Activated CD8-positive, alpha-beta memory T cell treated with anti-CD3 and anti-CD28 coated beads, Interleukin-2, amount 50 U/mL, for 24 hours (primary cell): Measurements from ENCODE around the gene NF1.
"Not testable (repeated sequence)": the region's sequence is repeated elsewhere in the genome, so short reads cannot be mapped to it uniquely, and the experiment has no call there.

ENCODE experiments used
- DNase-seq: peaks from one replicate; pipeline ENCODE4 v3.0.0-alpha.2; 2020; ENCODE audit errors: extremely low read depth

Gene NF1

GRCh38 chr17:31295489-31295871, 200.7 kb downstream of the NF1 start:
- no peak for DNase-seq

GRCh38 chr17:31296142-31296541, 201.4 kb downstream of the NF1 start:
- DNase-seq, result no peak

GRCh38 chr17:31297090-31297489, 202.3 kb downstream of the NF1 start, which contains the start of gene OMG:
Gene OMG (minus strand): TSS chr17:31297239. CDS start chr17:31296331, 908 bp downstream.
- no peak for DNase-seq

GRCh38 chr17:31299624-31300023, 204.8 kb downstream of the NF1 start:
- DNase-seq, result no peak

GRCh38 chr17:31307640-31308039, 212.9 kb downstream of the NF1 start:
- DNase-seq, result no peak

GRCh38 chr17:31308372-31309334, 213.9 kb downstream of the NF1 start:
- no peak for DNase-seq

GRCh38 chr17:31309556-31309955, 214.8 kb downstream of the NF1 start:
- DNase-seq, result no peak

GRCh38 chr17:31310260-31310659, 215.5 kb downstream of the NF1 start:
- DNase-seq, result no peak

- DNase-seq, result no peak
These were observed 216.1 kb downstream of the NF1 start for GRCh38 chr17:31310886-31311285.

- DNase-seq, result no peak
These were observed 216.7 kb downstream of the NF1 start for GRCh38 chr17:31311526-31311925.

- not testable (repeated sequence) for DNase-seq
These were observed 217.4 kb downstream of the NF1 start for GRCh38 chr17:31312223-31312622.

GRCh38 chr17:31313982-31314781, 219.4 kb downstream of the NF1 start, which contains the start of gene EVI2B:
Gene EVI2B (minus strand): TSS chr17:31314054. CDS start chr17:31305609, 8,445 bp downstream.
- DNase-seq, result no peak

GRCh38 chr17:31314782-31315100, 220.0 kb downstream of the NF1 start:
- no peak for DNase-seq

- no peak for DNase-seq
These were observed 223.6 kb downstream of the NF1 start for GRCh38 chr17:31318298-31318801.

GRCh38 chr17:31318851-31319661, 224.3 kb downstream of the NF1 start:
- DNase-seq, result no peak

GRCh38 chr17:31320241-31320640, 225.5 kb downstream of the NF1 start:
- no peak for DNase-seq

GRCh38 chr17:31320791-31321190, 226.0 kb downstream of the NF1 start:
- DNase-seq, result no peak

GRCh38 chr17:31321481-31321880, 226.7 kb downstream of the NF1 start, which contains the start of gene EVI2A:
Gene EVI2A (minus strand): TSS chr17:31321622. CDS start chr17:31319013, 2,609 bp downstream.
- peak; percentile 66 for DNase-seq

GRCh38 chr17:31321966-31322365, 227.2 kb downstream of the NF1 start:
- no peak for DNase-seq

- DNase-seq, result no peak
These were observed 228.8 kb downstream of the NF1 start for GRCh38 chr17:31323551-31323950.

GRCh38 chr17:31327534-31328159, 232.9 kb downstream of the NF1 start:
- DNase-seq, result no peak
